ENCODE measurements around the gene GPATCH11. TPM values are rescaled to one million over a fixed set of nuclear protein-coding genes. Genes with fewer than 3 reads are reported as not detected.

Gene GPATCH11
- total RNA-seq, 2 experiments from 2014 or later: 11.6 to 24.5 TPM

DNA sequence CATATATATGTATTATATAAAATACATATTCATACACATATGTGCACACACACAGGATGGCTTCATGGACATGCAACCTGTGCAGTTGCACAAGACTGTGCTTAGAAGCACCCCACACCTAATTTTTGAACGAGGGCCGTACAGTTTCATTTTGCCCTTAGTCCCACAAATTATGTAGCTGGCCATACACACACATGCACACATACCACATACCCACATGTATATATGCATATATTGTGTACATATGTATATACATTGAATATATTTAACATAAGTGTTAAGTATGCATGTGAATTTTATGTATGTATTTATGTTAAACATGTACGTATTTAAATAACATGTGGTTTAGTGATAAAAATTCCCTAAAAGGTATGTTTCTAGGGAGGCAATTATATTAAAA is 18.3 kb downstream of the GPATCH11 start:
- Histone ChIP-seq H3K36me3 (ENCODE audit: insufficient read depth, low read length) (peaks cover 18% of the 10 kb centered on the region), H3K4me3 (ENCODE audit: low read depth, low read length, poor library complexity, severe bottlenecking) (no peak overlapping the region), H4K20me1 (ENCODE audit: insufficient read depth, low read length) (no peaks in the 10 kb centered on the region), H3K4me2 (ENCODE audit: low read length) (no peak overlapping the region), H3K9me3 (ENCODE audit: low read length) (no peaks in the 10 kb centered on the region), H3K9me2 (ENCODE audit: insufficient read depth, low read length) (no peaks in the 10 kb centered on the region), H3K79me2 (ENCODE audit: insufficient read depth, low read depth, low read length) (no peaks in the 10 kb centered on the region), H3K4me1 (ENCODE audit: insufficient read depth, low read length, poor library complexity, severe bottlenecking) (no peaks in the 10 kb centered on the region), H2AFZ (ENCODE audit: low read length) (no peak overlapping the region), H3K27ac (ENCODE audit: low read depth, low read length, poor library complexity, severe bottlenecking) (no peak overlapping the region)
- ChIA-PET POLR2A (no interaction called here), CTCF (ENCODE audit: unreplicated experiment) (no interaction called here)
- no peak for TF ChIP-seq EZH2phosphoT487 (IDR thresholded peaks at IDR 0.05; ENCODE audit: borderline replicate concordance, low read depth, low read length)
- TF ChIP-seq, protein P1, sequence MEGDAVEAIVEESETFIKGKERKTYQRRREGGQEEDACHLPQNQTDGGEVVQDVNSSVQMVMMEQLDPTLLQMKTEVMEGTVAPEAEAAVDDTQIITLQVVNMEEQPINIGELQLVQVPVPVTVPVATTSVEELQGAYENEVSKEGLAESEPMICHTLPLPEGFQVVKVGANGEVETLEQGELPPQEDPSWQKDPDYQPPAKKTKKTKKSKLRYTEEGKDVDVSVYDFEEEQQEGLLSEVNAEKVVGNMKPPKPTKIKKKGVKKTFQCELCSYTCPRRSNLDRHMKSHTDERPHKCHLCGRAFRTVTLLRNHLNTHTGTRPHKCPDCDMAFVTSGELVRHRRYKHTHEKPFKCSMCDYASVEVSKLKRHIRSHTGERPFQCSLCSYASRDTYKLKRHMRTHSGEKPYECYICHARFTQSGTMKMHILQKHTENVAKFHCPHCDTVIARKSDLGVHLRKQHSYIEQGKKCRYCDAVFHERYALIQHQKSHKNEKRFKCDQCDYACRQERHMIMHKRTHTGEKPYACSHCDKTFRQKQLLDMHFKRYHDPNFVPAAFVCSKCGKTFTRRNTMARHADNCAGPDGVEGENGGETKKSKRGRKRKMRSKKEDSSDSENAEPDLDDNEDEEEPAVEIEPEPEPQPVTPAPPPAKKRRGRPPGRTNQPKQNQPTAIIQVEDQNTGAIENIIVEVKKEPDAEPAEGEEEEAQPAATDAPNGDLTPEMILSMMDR (conservative IDR thresholded peaks at IDR 0.05; ENCODE audit: low read length): no peak
- DNase-seq (ENCODE audit: low spot score): no peak
- intact Hi-C loops (cut with micrococcal nuclease; ENCODE audit: unreplicated experiment): no loop called here
- BruUV-seq (replicated peaks): no TSS peak

DNA sequence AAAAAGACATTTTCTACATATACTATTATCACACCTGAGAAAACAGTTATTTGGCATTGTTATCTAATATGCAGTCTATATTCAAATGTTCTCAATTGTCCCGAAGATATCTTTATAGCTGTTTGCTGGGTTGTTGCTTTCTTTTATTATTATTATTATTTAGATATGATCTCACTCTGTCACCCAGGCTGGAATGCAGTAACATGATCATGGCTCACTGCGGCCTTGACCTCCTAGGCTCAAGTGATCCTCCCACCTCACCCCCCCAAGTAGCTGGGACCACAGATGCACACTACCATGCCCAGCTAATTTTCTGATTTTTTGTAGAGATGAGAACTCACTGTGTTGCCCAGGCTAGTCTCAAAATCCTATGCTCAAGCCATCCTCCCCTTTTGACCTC is 19.9 kb downstream of the GPATCH11 start:
- ChIA-PET CTCF (ENCODE audit: unreplicated experiment) (no interaction called here), POLR2A (interaction anchor here (1.0 to 1.2 kb wide), 2 partner anchors 11 to 36 kb away, joined by 3 to 4 read pairs; no protein-coding TSS in a partner anchor)
- Histone ChIP-seq H3K4me2 (ENCODE audit: low read length) (no peak overlapping the region), H3K27ac (ENCODE audit: low read depth, low read length, poor library complexity, severe bottlenecking) (no peak overlapping the region), H4K20me1 (ENCODE audit: insufficient read depth, low read length) (no peaks in the 10 kb centered on the region), H3K4me1 (ENCODE audit: insufficient read depth, low read length, poor library complexity, severe bottlenecking) (no peaks in the 10 kb centered on the region), H3K9me2 (ENCODE audit: insufficient read depth, low read length) (no peaks in the 10 kb centered on the region), H3K36me3 (ENCODE audit: insufficient read depth, low read length) (peaks cover 10% of the 10 kb centered on the region), H3K4me3 (ENCODE audit: low read depth, low read length, poor library complexity, severe bottlenecking) (no peak overlapping the region), H3K9me3 (ENCODE audit: low read length) (no peaks in the 10 kb centered on the region), H2AFZ (ENCODE audit: low read length) (no peak overlapping the region), H3K79me2 (ENCODE audit: insufficient read depth, low read depth, low read length) (no peaks in the 10 kb centered on the region)
- intact Hi-C loops (cut with micrococcal nuclease; ENCODE audit: unreplicated experiment): no loop called here
- no TSS peak for BruUV-seq (replicated peaks)
- TF ChIP-seq, protein P1 (conservative IDR thresholded peaks at IDR 0.05; ENCODE audit: low read length): no peak
- TF ChIP-seq EZH2phosphoT487 (IDR thresholded peaks at IDR 0.05; ENCODE audit: borderline replicate concordance, low read depth, low read length): no peak
- no peak for DNase-seq (ENCODE audit: low spot score)

DNA sequence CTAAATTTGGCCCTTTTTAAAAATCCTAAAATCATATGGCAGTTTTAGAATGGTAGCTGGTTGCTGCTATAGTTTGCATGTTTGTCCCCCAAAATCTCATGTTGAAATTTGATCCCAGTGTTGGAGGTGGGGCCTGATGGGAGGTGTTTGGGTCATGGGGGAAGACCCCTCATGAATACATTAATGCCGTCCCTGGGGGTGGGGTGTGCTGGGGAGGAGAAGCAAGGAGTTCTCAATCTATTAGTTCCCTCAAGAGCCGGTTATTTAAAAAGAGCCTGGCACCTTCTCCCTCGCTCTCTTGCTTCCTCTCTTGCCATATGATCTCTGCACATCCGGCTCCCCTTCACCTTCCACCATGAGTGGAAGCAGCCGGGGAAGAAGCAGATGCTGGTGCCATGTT is 20.8 kb downstream of the GPATCH11 start:
- H3K9me3 ChIP-seq (ENCODE audit: low read length): no peaks in the 10 kb centered on the region
- H3K27ac ChIP-seq (ENCODE audit: low read depth, low read length, poor library complexity, severe bottlenecking): no peak overlapping the region
- no peak overlapping the region for H2AFZ ChIP-seq (ENCODE audit: low read length)
- H3K36me3 ChIP-seq (ENCODE audit: insufficient read depth, low read length): peaks cover 6% of the 10 kb centered on the region; the same call in 1 of the 2 replicates
- no peaks in the 10 kb centered on the region for H3K9me2 ChIP-seq (ENCODE audit: insufficient read depth, low read length)
- ChIA-PET CTCF (ENCODE audit: unreplicated experiment) (no interaction called here), POLR2A (interaction anchor here (0.9 kb wide), 1 partner anchor 13 kb away, joined by 3 read pairs; no protein-coding TSS in a partner anchor)
- H3K4me1 ChIP-seq (ENCODE audit: insufficient read depth, low read length, poor library complexity, severe bottlenecking): no peaks in the 10 kb centered on the region
- DNase-seq (ENCODE audit: low spot score): no peak
- no peak overlapping the region for H3K4me2 ChIP-seq (ENCODE audit: low read length)
- H3K4me3 ChIP-seq (ENCODE audit: low read depth, low read length, poor library complexity, severe bottlenecking): no peak overlapping the region
- intact Hi-C loops (cut with micrococcal nuclease; ENCODE audit: unreplicated experiment): no loop called here
- no peaks in the 10 kb centered on the region for H4K20me1 ChIP-seq (ENCODE audit: insufficient read depth, low read length)
- no TSS peak for BruUV-seq (replicated peaks)
- TF ChIP-seq, protein P1 (conservative IDR thresholded peaks at IDR 0.05; ENCODE audit: low read length): no peak
- TF ChIP-seq EZH2phosphoT487 (IDR thresholded peaks at IDR 0.05; ENCODE audit: borderline replicate concordance, low read depth, low read length): no peak
- H3K79me2 ChIP-seq (ENCODE audit: insufficient read depth, low read depth, low read length): no peaks in the 10 kb centered on the region

Data from OCI-LY7 (cell line).